HG03439 (cell line): ENCODE measurements around the gene FBXL12.
A peak's percentile ranks its signal among the peaks of the same experiment; 100 is the strongest.
"Not testable (repeated sequence)": the region's sequence is repeated elsewhere in the genome, so short reads cannot be mapped to it uniquely, and the experiment has no call there.

Source experiments
- ATAC-seq: cut with Tn5 transposase; IDR thresholded peaks from one replicate; pipeline ENCODE4 v1.9.1; 2021; ENCODE audit warnings: mild to moderate bottlenecking, moderate library complexity; ENCODE audit not compliant: unreplicated experiment

The FBXL12 gene

GRCh38 chr19:9796113-9796773 is 22.6 kb downstream of the FBXL12 start:
- peak; percentile 56 for ATAC-seq

- ATAC-seq = no peak
Observed at GRCh38 chr19:9793071-9793591, 25.7 kb downstream of the FBXL12 start.

DNA sequence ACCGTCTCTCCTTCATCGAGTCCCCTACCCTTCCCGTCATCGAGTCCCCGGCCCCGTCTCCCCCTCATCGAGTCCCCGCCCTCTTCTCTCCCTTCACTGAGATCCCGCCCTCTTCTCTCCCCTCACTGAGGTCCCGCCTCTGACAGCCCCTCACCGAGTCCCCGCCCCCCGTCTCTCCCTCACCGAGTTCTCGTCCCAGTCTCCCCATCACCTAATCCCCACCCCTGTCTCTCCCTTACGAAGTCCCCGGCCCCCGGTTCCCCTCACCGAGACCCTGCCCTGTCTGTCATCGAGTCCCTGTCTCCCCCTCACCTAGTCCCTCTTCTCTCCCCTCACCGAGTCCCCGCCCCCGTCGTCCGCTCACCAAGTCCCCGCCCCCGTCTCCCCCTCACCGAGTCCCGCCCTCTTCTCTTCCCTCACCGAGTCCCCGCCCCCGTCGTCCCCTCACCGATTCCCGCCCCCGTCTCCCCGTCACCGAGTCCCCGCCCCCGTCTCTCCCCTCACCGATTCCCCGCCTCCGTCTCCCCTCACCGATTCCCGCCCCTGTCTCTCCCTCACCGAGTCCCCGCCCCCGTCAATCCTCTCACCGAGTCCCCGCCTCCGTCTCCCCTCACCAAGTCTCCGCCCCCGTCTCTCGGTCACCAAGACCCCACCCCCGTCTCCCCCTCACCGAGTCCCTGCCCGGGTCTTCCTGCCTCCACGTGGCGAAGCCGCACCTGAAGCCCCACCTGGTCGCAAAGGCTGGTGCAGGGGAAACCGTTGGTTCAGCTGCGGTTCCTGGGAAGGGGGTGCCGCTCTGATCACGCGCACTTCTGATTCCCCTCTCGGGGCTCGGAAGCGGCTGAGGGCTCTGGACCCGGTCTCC is 26.4 kb downstream of the FBXL12 start:
- no peak for ATAC-seq

GRCh38 chr19:9791552-9792205 is 27.2 kb downstream of the FBXL12 start:
- ATAC-seq = no peak

GRCh38 chr19:9791073-9791367 is 27.9 kb downstream of the FBXL12 start:
- not testable (repeated sequence) for ATAC-seq

GRCh38 chr19:9789579-9789978 is 29.3 kb downstream of the FBXL12 start:
- ATAC-seq = not testable (repeated sequence)

DNA sequence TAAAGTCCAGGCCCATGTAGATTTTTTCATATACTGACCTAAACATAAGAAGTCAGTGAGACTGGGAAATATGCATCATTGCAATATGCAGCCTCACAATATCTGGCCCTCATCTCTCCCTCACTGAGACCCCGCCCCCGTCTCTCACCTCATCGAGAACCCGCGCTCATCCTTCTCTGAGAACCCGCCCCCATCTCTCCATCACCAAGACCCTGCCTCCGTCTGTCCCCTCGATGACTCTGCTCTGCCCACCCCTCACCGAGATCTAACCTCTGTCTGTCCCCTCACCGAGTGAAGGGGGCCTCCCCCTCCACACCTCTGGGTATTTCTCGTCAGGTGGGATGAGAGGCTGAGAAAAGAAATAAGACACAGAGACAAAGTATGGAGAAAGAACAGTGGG is 29.8 kb downstream of the FBXL12 start:
- no peak for ATAC-seq

DNA sequence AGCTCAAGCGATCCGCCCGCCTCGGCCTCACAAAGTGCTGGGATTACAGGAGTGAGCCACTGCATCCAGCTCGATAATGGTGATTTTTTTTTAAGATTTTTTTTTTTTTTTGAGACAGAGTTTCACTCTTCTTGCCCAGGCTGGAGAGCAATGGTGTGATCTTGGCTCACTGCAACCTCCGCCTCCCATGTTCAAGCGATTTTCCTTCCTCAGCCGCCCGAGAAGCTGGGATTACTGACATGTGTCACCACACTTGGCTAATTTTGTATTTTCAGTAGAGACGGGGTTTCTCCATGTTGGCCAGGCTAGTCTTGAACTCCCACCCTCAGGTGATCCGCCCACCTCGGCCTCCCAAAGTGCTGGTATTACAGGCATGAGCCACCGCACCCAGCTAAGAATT is 30.3 kb downstream of the FBXL12 start:
- ATAC-seq = not testable (repeated sequence)

DNA sequence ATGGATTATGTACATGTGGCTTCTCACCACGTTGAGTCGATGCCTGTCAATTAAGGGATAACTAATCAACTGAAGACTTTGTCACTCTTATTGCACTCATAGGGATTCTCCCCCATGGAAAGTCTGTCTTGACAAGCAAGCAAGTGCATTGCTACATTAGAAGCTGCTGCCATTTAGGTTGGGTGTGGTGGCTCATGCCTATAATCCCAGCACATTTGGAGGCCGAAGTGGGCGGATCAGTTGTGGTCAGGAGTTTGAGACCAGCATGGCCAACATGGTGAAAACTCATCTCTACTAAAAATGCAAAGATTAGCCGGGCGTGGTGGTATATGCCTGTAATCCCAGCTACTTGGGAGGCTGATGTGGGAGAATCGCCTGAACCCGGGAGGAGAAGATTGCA is 32.1 kb downstream of the FBXL12 start:
- no peak for ATAC-seq

GRCh38 chr19:9786342-9786741 is 32.5 kb downstream of the FBXL12 start:
- ATAC-seq = no peak

GRCh38 chr19:9785367-9786331 is 33.2 kb downstream of the FBXL12 start:
- peak; percentile 66 for ATAC-seq

GRCh38 chr19:9784163-9784496 is 34.7 kb downstream of the FBXL12 start:
- ATAC-seq = not testable (repeated sequence)

DNA sequence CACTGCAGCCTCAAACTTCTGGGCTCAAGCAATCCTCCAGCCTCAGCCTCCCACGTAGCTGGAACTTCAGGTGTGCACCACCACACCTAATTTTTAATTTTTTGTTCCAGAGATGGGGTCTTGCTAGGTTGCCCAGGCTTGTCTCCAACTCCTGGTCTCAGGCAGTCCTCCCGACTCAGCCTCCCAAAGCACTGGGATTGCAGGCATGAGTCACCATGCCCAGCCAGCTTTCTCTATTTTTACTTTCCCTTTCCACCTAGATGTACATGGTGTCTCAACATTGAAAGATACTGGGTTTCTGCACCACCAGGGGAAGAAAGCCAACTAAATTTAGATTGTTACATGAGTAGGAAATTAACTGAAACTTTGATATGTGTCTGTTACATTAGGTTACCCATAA is 36.5 kb downstream of the FBXL12 start:
- ATAC-seq = no peak

GRCh38 chr19:9768175-9769112 is 50.4 kb downstream of the FBXL12 start, which contains the start of gene ZNF846:
Gene ZNF846 (minus strand): TSS chr19:9768738. CDS start chr19:9764950, 3,788 bp downstream.
- ATAC-seq = peak; percentile 95
